ENCODE results near the gene DMRTC2. TPM values are rescaled to one million over a fixed set of nuclear protein-coding genes. Genes with fewer than 3 reads are reported as not detected.

Gene DMRTC2
- total RNA-seq, 1 experiment from 2014 or later = not detected

GRCh38 chr19:41796901-41797300 is 47.9 kb upstream of the DMRTC2 start:
- DNase-seq (ENCODE audit: low read depth, low spot score) = no peak
- ATAC-seq = no peak
- no peak overlapping the region for H3K4me3 ChIP-seq (replicated peaks in 1 of 2; ENCODE audit: low read depth in 1 of 2, low read length in 2 of 2)
- no peaks in the 10 kb centered on the region; a peak in 1 of 4 replicates for H3K4me1 ChIP-seq (ENCODE audit: control insufficient read depth in 1 of 2, insufficient read depth in 2 of 2, low read length in 2 of 2)
- RAD21 ChIA-PET (ENCODE audit: low non-redundant PET in 1 of 2, low total read pairs in 2 of 2, uncharacterized antibody in 2 of 2, unreplicated experiment in 2 of 2) = no interaction called here
- CTCF ChIA-PET = no interaction called here
- H3K4me2 ChIP-seq (ENCODE audit: low read length) = no peak overlapping the region
- H2AFZ ChIP-seq (ENCODE audit: low read depth, low read length, poor library complexity, severe bottlenecking) = no peak overlapping the region
- no peak overlapping the region for H3K9ac ChIP-seq (ENCODE audit: low read length)
- H3K36me3 ChIP-seq (ENCODE audit: control insufficient read depth in 1 of 2, insufficient read depth in 2 of 2, low read length in 2 of 2) = no peaks in the 10 kb centered on the region
- no peak overlapping the region for H3K27ac ChIP-seq (ENCODE audit: low read depth, low read length)
- BruUV-seq (replicated peaks) = no TSS peak
- H3K27me3 ChIP-seq (ENCODE audit: insufficient read depth, low read length) = peaks cover 18% of the 10 kb centered on the region; the same call in 1 of the 2 replicates
- POLR2A ChIA-PET = no interaction called here
- no peaks in the 10 kb centered on the region for H3K9me3 ChIP-seq (ENCODE audit: control insufficient read depth in 1 of 2, insufficient read depth in 1 of 2, low read depth in 1 of 2, low read length in 2 of 2)
- TF ChIP-seq SP1 (IDR thresholded peaks at IDR 0.05; ENCODE audit: low read depth) (no peak), FOSL1 (IDR thresholded peaks at IDR 0.05; ENCODE audit: low read depth) (no peak), TCF7L2 (IDR thresholded peaks at IDR 0.05; ENCODE audit: borderline replicate concordance, extremely low read depth, insufficient read depth, insufficient read length) (no peak), SRF (IDR thresholded peaks at IDR 0.05; ENCODE audit: low read depth) (no peak), RAD21 (IDR thresholded peaks at IDR 0.05; ENCODE audit: low read depth) (no peak), POLR2A (IDR thresholded peaks at IDR 0.05; ENCODE audit: borderline replicate concordance, extremely low read depth, insufficient read depth, insufficient read length) (no peak), CBX3 (IDR thresholded peaks at IDR 0.05; ENCODE audit: low read depth) (no peak), CEBPB (IDR thresholded peaks at IDR 0.05; ENCODE audit: low read depth) (no peak), SIN3A (IDR thresholded peaks at IDR 0.05; ENCODE audit: low read depth) (no peak), JUND (IDR thresholded peaks at IDR 0.05) (no peak)
- TF ChIP-seq, protein P1, sequence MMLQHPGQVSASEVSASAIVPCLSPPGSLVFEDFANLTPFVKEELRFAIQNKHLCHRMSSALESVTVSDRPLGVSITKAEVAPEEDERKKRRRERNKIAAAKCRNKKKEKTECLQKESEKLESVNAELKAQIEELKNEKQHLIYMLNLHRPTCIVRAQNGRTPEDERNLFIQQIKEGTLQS (IDR thresholded peaks at IDR 0.05) = no peak
- H3K9me2 ChIP-seq (ENCODE audit: insufficient read depth) = no peaks in the 10 kb centered on the region
- no peaks in the 10 kb centered on the region for H4K20me1 ChIP-seq (ENCODE audit: insufficient read depth)
- intact Hi-C loops (cut with micrococcal nuclease) = no loop called here
- H3K79me2 ChIP-seq (ENCODE audit: insufficient read depth, low read length) = no peaks in the 10 kb centered on the region

- peaks cover 16% of the 10 kb centered on the region; the same call in 1 of the 2 replicates for H3K27me3 ChIP-seq (ENCODE audit: insufficient read depth, low read length)
- ChIA-PET POLR2A (no interaction called here), RAD21 (ENCODE audit: low non-redundant PET in 1 of 2, low total read pairs in 2 of 2, uncharacterized antibody in 2 of 2, unreplicated experiment in 2 of 2) (no interaction called here), CTCF (no interaction called here)
- H3K9me3 ChIP-seq (ENCODE audit: control insufficient read depth in 1 of 2, insufficient read depth in 1 of 2, low read depth in 1 of 2, low read length in 2 of 2) = no peaks in the 10 kb centered on the region
- ATAC-seq (no peak), DNase-seq (ENCODE audit: low read depth, low spot score) (no peak)
- no peak overlapping the region for H3K27ac ChIP-seq (ENCODE audit: low read depth, low read length)
- no peaks in the 10 kb centered on the region for H4K20me1 ChIP-seq (ENCODE audit: insufficient read depth)
- no peaks in the 10 kb centered on the region for H3K9me2 ChIP-seq (ENCODE audit: insufficient read depth)
- no peak for TF ChIP-seq TCF7L2 (IDR thresholded peaks at IDR 0.05; ENCODE audit: borderline replicate concordance, extremely low read depth, insufficient read depth, insufficient read length)
- TF ChIP-seq CEBPB (IDR thresholded peaks at IDR 0.05; ENCODE audit: low read depth) = no peak
- no peak for TF ChIP-seq SP1 (IDR thresholded peaks at IDR 0.05; ENCODE audit: low read depth)
- TF ChIP-seq EGR1 (IDR thresholded peaks at IDR 0.05; ENCODE audit: low read depth) = no peak
- no peak for TF ChIP-seq POLR2AphosphoS5 (IDR thresholded peaks at IDR 0.05; ENCODE audit: low read depth, low read length)
- TF ChIP-seq, protein P1 (IDR thresholded peaks at IDR 0.05) = no peak
- no peak for TF ChIP-seq ELF1 (IDR thresholded peaks at IDR 0.05; ENCODE audit: borderline replicate concordance, low read depth)
- no peak for TF ChIP-seq JUND (IDR thresholded peaks at IDR 0.05)
- TF ChIP-seq YY1 (IDR thresholded peaks at IDR 0.05; ENCODE audit: extremely low read depth, insufficient replicate concordance, low read depth, low read length) = no peak
- no peak for TF ChIP-seq ZFX (IDR thresholded peaks at IDR 0.05)
- TF ChIP-seq, protein P2, sequence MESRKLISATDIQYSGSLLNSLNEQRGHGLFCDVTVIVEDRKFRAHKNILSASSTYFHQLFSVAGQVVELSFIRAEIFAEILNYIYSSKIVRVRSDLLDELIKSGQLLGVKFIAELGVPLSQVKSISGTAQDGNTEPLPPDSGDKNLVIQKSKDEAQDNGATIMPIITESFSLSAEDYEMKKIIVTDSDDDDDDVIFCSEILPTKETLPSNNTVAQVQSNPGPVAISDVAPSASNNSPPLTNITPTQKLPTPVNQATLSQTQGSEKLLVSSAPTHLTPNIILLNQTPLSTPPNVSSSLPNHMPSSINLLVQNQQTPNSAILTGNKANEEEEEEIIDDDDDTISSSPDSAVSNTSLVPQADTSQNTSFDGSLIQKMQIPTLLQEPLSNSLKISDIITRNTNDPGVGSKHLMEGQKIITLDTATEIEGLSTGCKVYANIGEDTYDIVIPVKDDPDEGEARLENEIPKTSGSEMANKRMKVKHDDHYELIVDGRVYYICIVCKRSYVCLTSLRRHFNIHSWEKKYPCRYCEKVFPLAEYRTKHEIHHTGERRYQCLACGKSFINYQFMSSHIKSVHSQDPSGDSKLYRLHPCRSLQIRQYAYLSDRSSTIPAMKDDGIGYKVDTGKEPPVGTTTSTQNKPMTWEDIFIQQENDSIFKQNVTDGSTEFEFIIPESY (IDR thresholded peaks at IDR 0.05; ENCODE audit: extremely low read depth, insufficient replicate concordance, low read length) = no peak
- no peak overlapping the region for H2AFZ ChIP-seq (ENCODE audit: low read depth, low read length, poor library complexity, severe bottlenecking)
- H3K79me2 ChIP-seq (ENCODE audit: insufficient read depth, low read length) = no peaks in the 10 kb centered on the region
- H3K9ac ChIP-seq (ENCODE audit: low read length) = no peak overlapping the region
- intact Hi-C loops (cut with micrococcal nuclease) = no loop called here
- no peaks in the 10 kb centered on the region for H3K36me3 ChIP-seq (ENCODE audit: control insufficient read depth in 1 of 2, insufficient read depth in 2 of 2, low read length in 2 of 2)
- no peak overlapping the region for H3K4me3 ChIP-seq (replicated peaks in 1 of 2; ENCODE audit: low read depth in 1 of 2, low read length in 2 of 2)
- H3K4me1 ChIP-seq (ENCODE audit: control insufficient read depth in 1 of 2, insufficient read depth in 2 of 2, low read length in 2 of 2) = no peaks in the 10 kb centered on the region; a peak in 1 of 4 replicates
- no peak overlapping the region for H3K4me2 ChIP-seq (ENCODE audit: low read length)
- no TSS peak for BruUV-seq (replicated peaks)
These were observed 45.3 kb upstream of the DMRTC2 start for GRCh38 chr19:41799444-41800000.

Data from HCT116 (cell line).